HG03442 (cell line): ENCODE measurements around the gene KBTBD12.
"Not testable (repeated sequence)": the region's sequence is repeated elsewhere in the genome, so short reads cannot be mapped to it uniquely, and the experiment has no call there.

Experiments
- ATAC-seq: cut with Tn5 transposase; IDR thresholded peaks from one replicate; pipeline ENCODE4 v1.9.1; 2021; ENCODE audit warnings: mild to moderate bottlenecking, moderate library complexity; ENCODE audit not compliant: unreplicated experiment

The KBTBD12 gene

DNA sequence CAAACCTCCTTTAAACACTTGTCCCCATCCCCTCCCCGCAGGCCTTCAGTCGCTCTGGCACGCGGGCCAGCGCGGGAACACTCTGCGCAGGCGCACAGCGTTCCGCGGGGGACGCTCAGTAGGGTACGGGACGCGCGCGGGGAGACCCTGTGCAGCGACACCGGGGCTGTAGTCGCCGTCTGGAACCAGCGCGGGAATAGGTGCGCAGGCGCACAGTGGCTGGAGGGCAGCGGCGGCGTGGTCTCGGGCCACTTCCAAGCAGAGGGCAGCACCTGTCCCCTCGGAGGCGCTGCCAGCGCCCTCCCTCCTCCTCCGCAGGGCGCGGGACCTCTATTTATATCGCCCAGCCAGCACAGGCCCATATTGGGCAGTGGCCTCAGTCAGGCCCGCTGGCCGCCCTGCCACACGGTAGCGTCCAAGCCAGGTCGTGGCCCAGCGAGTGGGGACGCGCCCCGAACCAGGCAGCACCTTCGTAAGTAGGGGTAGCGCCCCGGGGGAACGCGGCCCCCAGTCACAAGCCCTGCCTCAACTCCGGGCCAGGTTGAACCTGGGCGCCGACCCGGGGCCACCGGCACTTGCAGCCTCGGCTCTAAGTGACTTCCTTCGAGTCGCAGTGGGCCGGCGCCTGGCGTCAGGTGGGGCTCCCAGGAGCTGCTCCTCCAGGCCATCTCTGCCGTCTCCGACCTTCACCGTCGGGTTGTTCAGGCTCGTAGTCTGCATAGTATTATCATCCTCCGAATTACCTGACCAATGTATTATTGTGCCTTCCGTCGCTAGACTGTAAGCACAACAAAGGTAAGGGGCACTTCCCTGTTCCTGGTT lies at the start of gene KBTBD12:
KBTBD12 (plus strand) TSS at position 118 of the 822 bp plus-strand sequence. CDS start 7,830 bp downstream, outside the sequence.
- ATAC-seq: no peak

DNA sequence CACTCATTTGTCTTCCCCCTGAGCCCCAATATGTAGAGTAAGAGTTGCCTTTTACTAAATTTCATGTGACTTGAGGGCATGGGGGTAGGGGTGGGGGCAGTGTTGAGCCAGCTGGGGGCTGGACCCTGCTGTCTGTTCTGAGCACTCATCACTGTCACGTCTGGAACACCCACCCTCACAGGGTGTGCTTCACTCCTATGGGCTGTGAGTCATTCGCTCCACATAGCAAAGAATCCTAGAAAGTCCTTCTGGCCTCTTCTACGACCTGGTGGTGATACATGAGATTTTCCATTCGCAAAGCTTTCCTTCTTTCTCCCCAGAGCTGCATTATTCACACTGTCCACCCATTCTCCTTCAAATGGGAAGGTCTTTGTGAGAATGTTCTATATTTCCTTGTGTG lies 49.1 kb upstream of the KBTBD12 start:
- no peak for ATAC-seq

DNA sequence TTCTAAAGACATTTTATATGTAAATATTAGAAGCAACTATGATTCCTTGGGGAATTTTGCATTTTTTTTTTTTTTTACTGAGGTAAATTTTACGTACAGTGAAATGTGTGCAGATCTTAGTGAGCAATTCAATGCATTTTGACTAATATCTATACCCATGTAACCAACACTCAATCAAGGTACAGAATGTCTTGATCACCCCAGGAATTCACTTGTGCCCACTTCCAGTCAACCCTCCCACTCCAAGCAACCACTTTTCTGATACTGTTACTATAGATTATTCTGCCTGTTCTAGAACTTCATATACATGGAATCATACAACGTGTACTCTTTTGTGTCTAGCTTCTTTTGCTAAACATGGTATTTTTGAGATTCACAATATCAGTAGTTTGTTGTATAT lies 47.6 kb upstream of the KBTBD12 start:
- ATAC-seq: no peak

GRCh38 chr3:127867986-127868385 lies 47.0 kb upstream of the KBTBD12 start:
- no peak for ATAC-seq

DNA sequence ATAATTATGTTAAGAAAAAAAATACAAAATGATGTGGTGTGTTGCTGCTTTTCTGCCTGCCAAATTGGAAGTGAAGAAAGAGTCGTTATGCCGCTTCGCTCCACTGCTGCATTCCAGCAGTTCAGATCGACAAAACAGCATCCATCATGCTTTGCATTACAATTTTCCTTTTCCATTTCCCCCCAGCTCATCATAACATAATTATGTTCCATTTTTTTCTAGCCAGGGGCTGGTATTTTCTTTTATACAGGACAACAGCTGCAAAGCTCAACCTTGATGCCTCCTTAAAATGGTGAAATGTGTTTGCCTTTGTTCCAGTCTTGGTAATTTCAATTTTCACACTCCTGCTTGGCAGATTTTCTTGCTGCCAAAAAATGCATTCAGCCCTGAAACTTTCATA lies 44.9 kb upstream of the KBTBD12 start:
- no peak for ATAC-seq

DNA sequence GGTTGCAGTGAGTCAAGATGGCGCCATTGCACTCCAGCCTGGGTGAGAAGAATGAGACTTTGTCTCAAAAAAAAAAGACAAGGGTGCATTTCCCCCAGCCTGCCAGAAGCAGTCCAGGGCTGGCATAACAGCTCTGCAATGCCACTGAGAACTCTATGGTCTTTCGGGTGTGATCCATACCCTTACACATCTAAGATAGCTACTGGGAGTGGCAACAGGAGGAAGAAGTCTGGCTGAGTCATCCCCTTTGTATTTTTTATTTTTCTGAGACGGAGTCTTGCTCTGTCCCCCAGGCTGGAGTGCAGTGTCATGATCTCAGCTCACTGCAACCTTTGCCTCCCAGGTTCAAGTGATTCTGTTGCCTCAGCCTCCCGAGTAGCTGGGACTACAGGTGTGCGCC lies 40.9 kb upstream of the KBTBD12 start:
- ATAC-seq: not testable (repeated sequence)

DNA sequence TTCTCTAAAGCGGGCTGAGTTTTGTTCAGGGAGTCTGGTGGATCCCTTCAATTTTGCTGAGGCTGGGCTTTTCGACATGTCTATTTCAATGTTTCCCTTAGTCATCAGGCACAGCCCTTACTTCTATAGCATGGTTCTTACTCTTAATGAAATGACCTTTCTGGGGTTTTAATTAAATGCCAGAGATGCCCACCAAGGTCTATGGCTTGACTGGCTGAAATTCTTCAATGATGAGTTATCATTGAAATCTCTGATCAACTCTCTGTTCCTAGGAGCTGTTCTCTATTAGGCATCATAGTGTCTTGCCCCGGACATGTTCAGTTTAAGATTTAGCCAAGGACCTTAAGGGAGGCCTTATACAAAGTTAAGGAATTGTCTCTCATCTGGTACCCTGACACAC lies 33.4 kb upstream of the KBTBD12 start:
- no peak for ATAC-seq

- no peak for ATAC-seq
These were observed 31.0 kb upstream of the KBTBD12 start for GRCh38 chr3:127884041-127884440.

DNA sequence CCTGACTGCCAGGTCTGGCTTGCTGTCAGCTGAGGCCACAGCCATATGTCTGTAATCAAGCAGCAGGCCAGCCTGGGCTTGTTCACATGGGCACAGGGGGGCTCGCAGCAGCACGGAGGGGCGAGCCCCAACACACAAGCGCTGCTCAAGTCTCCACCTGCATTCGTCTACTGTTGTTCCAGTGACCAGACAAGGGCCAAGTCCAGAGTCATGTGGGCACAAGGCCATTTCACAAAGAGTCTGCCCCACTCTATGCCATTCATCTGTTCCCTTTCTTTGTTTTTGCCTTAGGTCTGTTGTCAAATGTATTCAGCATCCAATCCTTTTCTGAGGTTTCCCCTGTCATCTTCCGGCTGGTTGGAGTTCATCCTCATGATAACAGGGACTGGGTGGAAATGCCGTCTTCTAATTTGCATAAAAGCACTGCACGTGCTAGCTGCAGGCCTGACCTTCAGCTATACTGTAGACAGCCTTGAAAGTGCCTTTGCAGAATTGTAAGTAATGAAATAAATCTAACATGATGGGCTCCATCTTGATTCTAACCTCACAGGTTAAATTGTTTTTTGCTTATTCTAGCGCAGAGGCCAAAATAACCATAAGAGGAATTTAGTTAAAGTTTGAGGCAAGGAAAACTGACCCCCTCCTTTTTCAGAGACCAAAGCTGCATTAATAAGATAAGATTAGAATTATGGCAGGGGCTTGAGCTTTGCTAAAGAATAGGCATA lies 28.6 kb upstream of the KBTBD12 start:
- no peak for ATAC-seq

- ATAC-seq: no peak
These were observed 28.1 kb upstream of the KBTBD12 start for GRCh38 chr3:127886956-127887231.

DNA sequence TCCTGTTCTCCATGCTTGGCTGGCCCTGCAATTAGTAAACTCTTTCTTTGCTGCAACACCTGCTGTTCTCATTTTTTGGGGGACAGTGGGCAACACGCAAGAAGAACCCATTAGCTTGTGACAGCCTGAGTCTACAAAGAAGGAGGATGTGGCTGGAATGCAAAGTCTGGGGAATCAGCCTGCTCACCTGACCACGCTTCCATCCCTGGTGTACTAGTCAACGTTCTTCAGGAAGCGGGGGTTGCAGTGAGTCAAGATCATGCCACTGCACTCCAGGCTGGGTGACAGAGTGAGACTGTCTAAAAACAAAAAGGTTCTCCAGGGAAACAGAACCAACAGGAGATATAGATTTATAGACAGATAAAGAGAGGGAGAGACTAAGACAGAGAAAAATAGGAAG lies 27.7 kb upstream of the KBTBD12 start:
- no peak for ATAC-seq

DNA sequence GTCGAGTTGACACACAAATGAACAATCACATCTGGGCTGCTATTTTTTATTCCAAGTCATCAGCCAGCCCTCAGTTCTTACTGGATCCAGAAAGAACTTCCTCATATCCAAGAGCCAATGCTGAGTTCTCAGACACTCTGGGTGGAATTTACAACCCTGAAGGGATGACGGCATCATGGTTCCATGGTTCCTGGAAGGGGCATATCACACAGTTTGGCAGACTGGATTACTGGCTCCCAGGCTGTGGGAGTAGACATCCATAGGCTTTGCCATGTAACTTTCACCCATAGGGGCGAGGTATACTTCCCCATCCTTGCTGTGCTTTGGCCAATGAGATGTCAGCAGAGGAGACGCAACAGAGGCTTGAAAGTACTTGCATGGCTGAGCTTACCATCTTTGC lies 26.9 kb upstream of the KBTBD12 start:
- no peak for ATAC-seq

- ATAC-seq: no peak
These were observed 26.4 kb upstream of the KBTBD12 start for GRCh38 chr3:127888564-127889107.

DNA sequence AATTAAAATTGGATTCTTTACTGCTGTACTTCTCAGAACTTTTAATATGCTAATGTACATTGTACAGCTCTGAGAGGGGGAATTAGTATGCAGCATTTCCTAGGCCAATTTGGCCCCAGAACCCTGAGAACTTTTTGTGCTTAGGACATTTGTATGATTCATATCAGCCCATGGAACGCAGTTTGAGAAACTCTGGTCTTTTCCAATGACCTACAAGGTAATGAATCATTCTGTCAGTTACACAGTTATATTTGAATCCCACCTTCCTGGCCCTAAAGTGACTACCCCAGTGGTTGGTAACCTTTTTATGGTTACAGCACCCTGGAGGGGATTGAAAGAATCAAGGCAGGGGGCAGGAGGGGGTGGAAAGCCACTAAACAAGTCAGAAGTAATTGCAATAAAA lies 25.6 kb upstream of the KBTBD12 start:
- ATAC-seq: no peak

DNA sequence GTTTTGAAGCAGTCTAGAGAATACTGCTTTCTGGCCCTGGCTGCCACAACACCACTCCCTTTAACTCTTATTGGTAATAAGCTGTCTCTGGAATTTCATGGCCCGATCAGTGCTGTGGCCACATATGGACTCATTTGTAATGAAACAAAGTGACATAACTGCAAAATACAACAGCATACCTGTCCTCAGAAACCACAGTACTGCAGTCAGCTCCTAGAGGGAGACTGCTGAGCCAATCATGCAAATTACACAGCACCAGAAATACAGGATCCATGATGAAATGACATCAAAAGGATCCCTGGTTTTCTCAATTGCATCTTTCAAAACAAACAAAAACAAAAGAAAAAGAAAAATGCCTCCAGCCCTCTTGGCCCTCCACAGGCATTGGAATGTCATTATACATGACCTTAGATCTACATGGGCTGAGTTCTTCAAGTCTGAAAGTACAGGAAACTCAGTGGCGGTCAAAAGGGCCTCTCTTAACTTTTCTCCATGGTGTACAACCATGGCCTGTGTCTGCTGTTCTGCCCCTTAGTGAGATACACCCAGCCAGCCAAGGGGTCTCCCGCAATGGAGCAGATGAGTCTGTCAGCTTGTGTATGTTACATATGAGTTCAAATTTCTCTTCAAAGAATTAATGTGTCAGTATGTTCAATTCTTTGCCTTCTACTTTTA lies 24.9 kb upstream of the KBTBD12 start:
- ATAC-seq: no peak

- ATAC-seq: not testable (repeated sequence)
These were observed 24.3 kb upstream of the KBTBD12 start for GRCh38 chr3:127890651-127891290.

DNA sequence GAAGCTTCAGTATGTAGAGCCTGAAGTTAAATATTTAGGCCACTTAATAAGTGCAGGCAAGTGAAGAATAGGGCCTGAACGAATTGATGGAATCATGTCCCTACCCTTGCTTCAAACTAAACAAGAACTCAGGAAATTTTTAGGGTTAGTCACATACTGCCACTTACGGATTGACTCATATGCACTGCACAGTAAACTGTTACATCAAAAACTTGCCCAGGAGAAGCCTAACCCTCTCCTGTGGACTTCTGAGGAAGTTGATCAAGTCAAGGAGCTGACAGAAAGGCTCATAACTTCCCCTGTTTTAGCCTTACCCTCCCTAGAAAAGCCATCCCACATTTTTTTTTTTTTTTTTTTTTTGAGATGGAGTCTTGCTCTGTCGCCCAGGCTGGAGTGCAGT lies 20.6 kb upstream of the KBTBD12 start:
- no peak for ATAC-seq

DNA sequence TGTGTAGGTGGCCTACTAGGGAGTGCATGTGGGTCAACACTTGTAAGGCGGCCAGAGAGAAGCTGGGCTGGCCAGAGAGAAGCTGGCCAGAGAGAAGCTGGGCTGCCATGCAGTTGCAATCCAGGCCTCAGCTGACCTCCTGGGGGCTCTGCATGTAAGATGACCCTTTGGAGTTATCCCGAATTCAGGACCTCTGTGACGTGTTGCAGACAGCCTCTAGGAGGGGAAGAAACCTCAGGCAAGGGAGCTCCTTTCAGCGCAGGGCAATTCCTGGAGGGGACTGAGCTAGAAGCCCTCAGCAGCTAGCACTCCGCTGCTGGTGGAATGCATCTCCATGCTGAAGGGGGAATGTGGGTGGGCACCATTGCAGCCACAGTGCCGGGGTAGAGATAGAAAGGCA lies 15.8 kb upstream of the KBTBD12 start:
- ATAC-seq: no peak

GRCh38 chr3:127899766-127900165 lies 15.3 kb upstream of the KBTBD12 start:
- no peak for ATAC-seq

- no peak for ATAC-seq
These were observed 14.5 kb upstream of the KBTBD12 start for GRCh38 chr3:127900536-127900935.

- ATAC-seq: no peak
These were observed 12.5 kb upstream of the KBTBD12 start for GRCh38 chr3:127902486-127902885.
